Activated naive CD8-positive, alpha-beta T cell treated with anti-CD3 and anti-CD28 coated beads, Interleukin-2, amount 50 U/mL, for 24 hours (primary cell): ENCODE data around the gene SRSF3.

Experiments used
- ATAC-seq: fragments of 150-1000 bp; cut with Tn5 transposase; one replicate; pipeline ENCODE4 v1.10.0; 2021
- DNase-seq: peaks from one replicate; pipeline ENCODE4 v3.0.0; 2021
- H3K27ac Mint-ChIP-seq: one replicate; pipeline ENCODE4 v1.8.0; 2021; ENCODE audit warnings: mild to moderate bottlenecking, mixed read lengths
- H3K27me3 Mint-ChIP-seq: one replicate; pipeline ENCODE4 v1.8.0; 2021; ENCODE audit warnings: mixed read lengths
- H3K36me3 Mint-ChIP-seq: one replicate; pipeline ENCODE4 v1.8.0; 2021; ENCODE audit warnings: low read depth, mixed read lengths
- H3K4me1 Mint-ChIP-seq: one replicate; pipeline ENCODE4 v1.8.0; 2021; ENCODE audit warnings: mixed read lengths
- H3K4me3 Mint-ChIP-seq: one replicate; pipeline ENCODE4 v1.8.0; 2021; ENCODE audit warnings: mild to moderate bottlenecking, moderate library complexity, mixed read lengths
- H3K9me3 Mint-ChIP-seq: one replicate; pipeline ENCODE4 v1.8.0; 2021; ENCODE audit warnings: mixed read lengths

The SRSF3 gene

DNA sequence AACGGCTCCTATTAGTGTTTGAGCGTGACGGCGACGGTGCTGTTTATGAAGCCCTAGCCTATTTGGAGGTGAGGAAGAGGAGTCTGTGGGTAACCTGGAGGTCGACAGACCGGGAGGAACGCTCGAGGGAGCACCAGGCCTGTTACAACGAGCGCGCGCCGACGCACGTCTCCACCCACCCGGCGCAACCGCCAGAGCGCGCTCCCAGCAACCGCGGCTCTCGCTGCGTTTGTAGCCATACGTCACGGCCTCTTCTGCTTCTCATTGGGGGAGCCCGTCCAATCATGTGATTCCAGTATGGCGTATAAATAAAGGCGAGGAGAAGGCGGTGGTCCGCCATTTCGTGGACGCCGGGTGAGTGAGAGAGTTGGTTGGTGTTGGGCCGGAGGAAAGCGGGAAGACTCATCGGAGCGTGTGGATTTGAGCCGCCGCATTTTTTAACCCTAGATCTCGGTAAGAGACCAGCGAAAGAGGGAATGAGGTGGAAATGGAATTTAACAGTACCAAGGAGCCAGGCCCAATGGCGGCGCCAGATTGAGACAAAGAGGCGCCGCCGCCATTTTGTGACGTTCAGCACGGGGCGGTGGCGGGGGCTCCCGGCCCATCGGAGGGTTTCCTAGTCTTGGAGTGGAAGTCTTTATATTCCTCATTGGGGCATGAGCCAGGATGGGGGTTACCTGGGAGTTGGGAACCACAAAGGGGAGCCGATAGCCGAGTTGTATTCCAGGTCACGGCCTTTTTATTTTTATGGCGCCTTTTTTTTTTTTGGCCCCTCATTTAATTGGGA is at the start of gene SRSF3:
SRSF3 (plus strand) TSS at position 334 of the 787 bp plus-strand sequence. CDS start 2,401 bp downstream, outside the sequence.
- H3K4me3 Mint-ChIP-seq, result peak within 1 kb of the TSS; percentile 97
- no peaks in the 10 kb centered on the region for H3K9me3 Mint-ChIP-seq
- H3K4me1 Mint-ChIP-seq, result peaks cover 44% of the 10 kb centered on the region
- peaks cover 51% of the 10 kb centered on the region for H3K36me3 Mint-ChIP-seq
- peak; percentile 94 for DNase-seq
- peak; percentile 95 for ATAC-seq
- peaks cover 3% of the 10 kb centered on the region for H3K27me3 Mint-ChIP-seq
- H3K27ac Mint-ChIP-seq, result peak within 1 kb of the TSS; percentile 99

- DNase-seq (no peak), ATAC-seq (peak; percentile 3)
- Mint-ChIP-seq H3K27ac (peak overlapping the region; percentile 98), H3K27me3 (no peaks in the 10 kb centered on the region), H3K9me3 (no peaks in the 10 kb centered on the region), H3K4me3 (peak overlapping the region; percentile 98), H3K36me3 (peaks cover 16% of the 10 kb centered on the region), H3K4me1 (peaks cover 64% of the 10 kb centered on the region)
Measured at GRCh38 chr6:36545767-36546307, 48.3 kb upstream of the SRSF3 start.

DNA sequence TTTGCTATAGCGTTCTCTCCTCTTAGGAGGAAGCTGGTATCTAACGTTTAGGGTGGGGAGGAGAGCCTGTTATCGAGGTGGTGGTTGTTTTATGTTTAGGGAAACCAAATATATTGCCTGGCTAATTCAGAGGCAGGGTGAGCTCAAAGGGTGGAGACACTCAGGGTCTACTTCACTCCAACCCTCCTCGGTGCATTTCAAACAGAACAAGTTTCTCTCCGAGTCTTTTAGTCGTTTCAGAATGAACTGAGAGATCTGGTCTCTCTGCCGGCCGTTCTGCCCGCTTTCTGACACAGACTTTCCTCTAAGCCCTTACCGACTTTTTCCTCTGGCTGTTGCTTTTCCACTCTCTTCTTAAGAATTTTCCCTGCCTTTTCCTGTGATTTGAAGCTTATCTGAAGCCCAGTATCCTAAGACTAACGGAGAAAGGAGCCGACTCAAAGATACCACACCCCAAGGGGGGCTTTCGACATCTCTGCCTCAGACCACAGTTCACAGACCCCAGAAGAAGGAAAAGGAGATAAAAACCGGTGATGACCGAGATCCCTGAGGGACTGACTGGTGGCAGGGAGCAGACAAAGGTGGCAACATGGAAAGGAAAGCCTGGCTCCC is 47.7 kb upstream of the SRSF3 start:
- peak; percentile 30 for DNase-seq
- peak overlapping the region; percentile 98 for H3K27ac Mint-ChIP-seq

GRCh38 chr6:36546920-36547645 is 47.1 kb upstream of the SRSF3 start, which contains the start of gene STK38:
TSS of gene STK38 (minus strand) at chr6:36547479. CDS start at chr6:36540202, 7,277 bp downstream.
- peaks cover 8% of the 10 kb centered on the region for H3K36me3 Mint-ChIP-seq
- H3K4me1 Mint-ChIP-seq, result peaks cover 51% of the 10 kb centered on the region
- DNase-seq, result peak; percentile 98
- H3K4me3 Mint-ChIP-seq, result peak within 1 kb of the TSS; percentile 98
- no peaks in the 10 kb centered on the region for H3K27me3 Mint-ChIP-seq
- peak; percentile 88 for ATAC-seq
- no peaks in the 10 kb centered on the region for H3K9me3 Mint-ChIP-seq
- peak within 1 kb of the TSS; percentile 98 for H3K27ac Mint-ChIP-seq

More for the DNA sequence above, 47.7 kb upstream of the SRSF3 start:
- H3K4me1 Mint-ChIP-seq, result peaks cover 58% of the 10 kb centered on the region
- no peaks in the 10 kb centered on the region for H3K27me3 Mint-ChIP-seq
- H3K9me3 Mint-ChIP-seq, result no peaks in the 10 kb centered on the region
- ATAC-seq, result peak; percentile 34
- H3K4me3 Mint-ChIP-seq, result peak overlapping the region; percentile 98
- peaks cover 14% of the 10 kb centered on the region for H3K36me3 Mint-ChIP-seq

- Mint-ChIP-seq H3K9me3 (no peaks in the 10 kb centered on the region), H3K4me1 (peaks cover 50% of the 10 kb centered on the region), H3K36me3 (peaks cover 8% of the 10 kb centered on the region), H3K4me3 (peak overlapping the region; percentile 98), H3K27ac (peak overlapping the region; percentile 98), H3K27me3 (no peaks in the 10 kb centered on the region)
- ATAC-seq, result no peak
- DNase-seq, result peak; percentile 10
Measured at GRCh38 chr6:36547646-36548400, 46.3 kb upstream of the SRSF3 start.

GRCh38 chr6:36548401-36548743 is 45.8 kb upstream of the SRSF3 start:
- peaks cover 6% of the 10 kb centered on the region for H3K36me3 Mint-ChIP-seq
- DNase-seq (no peak), ATAC-seq (no peak)
- peak overlapping the region; percentile 98 for H3K27ac Mint-ChIP-seq
- H3K9me3 Mint-ChIP-seq, result no peaks in the 10 kb centered on the region
- peak overlapping the region; percentile 18 for H3K4me3 Mint-ChIP-seq
- H3K4me1 Mint-ChIP-seq, result peaks cover 45% of the 10 kb centered on the region
- H3K27me3 Mint-ChIP-seq, result no peaks in the 10 kb centered on the region

DNA sequence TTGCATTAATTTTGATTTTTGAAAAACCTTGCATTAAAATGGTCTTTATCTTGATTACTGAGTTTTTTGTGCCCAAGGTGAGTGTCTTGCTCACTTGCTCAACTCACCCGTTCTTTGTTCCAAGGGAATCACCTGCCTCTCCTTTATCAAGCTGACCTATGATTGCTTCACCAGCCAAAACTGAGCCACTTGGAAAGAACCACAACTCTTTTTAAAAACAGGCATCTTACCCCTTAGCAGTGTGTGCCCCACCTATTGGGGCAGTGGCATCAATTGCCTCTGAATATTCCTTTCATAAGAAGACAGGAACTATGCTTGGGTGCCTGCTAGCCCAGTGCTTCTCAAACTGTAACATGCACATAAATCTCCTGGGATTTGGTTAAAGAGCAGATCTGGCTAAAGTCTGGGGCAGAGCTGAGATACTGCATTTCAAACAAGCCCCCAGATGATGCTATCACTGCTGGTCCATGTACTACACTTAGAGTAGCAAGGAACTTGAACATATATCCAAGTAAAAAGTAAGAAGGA is 43.6 kb upstream of the SRSF3 start:
- Mint-ChIP-seq H3K9me3 (no peaks in the 10 kb centered on the region), H3K27me3 (no peaks in the 10 kb centered on the region), H3K36me3 (no peaks in the 10 kb centered on the region), H3K27ac (no peak overlapping the region), H3K4me3 (no peak overlapping the region), H3K4me1 (peaks cover 25% of the 10 kb centered on the region)
- DNase-seq, result no peak
- ATAC-seq, result no peak

GRCh38 chr6:36555750-36556252 is 38.4 kb upstream of the SRSF3 start:
- no peak overlapping the region for H3K4me3 Mint-ChIP-seq

GRCh38 chr6:36556281-36556680 is 37.9 kb upstream of the SRSF3 start:
- Mint-ChIP-seq H3K4me1 (peaks cover 3% of the 10 kb centered on the region), H3K27ac (no peak overlapping the region), H3K9me3 (no peaks in the 10 kb centered on the region), H3K27me3 (no peaks in the 10 kb centered on the region), H3K36me3 (no peaks in the 10 kb centered on the region), H3K4me3 (no peak overlapping the region)
- ATAC-seq (no peak), DNase-seq (no peak)

More at GRCh38 chr6:36555750-36556252, 38.4 kb upstream of the SRSF3 start:
- ATAC-seq (no peak), DNase-seq (no peak)
- H3K27ac Mint-ChIP-seq, result no peak overlapping the region
- no peaks in the 10 kb centered on the region for H3K9me3 Mint-ChIP-seq
- H3K27me3 Mint-ChIP-seq, result no peaks in the 10 kb centered on the region
- peaks cover 3% of the 10 kb centered on the region for H3K4me1 Mint-ChIP-seq
- H3K36me3 Mint-ChIP-seq, result no peaks in the 10 kb centered on the region

GRCh38 chr6:36559011-36559793 is 35.0 kb upstream of the SRSF3 start:
- no peak overlapping the region for H3K27ac Mint-ChIP-seq
- no peaks in the 10 kb centered on the region for H3K27me3 Mint-ChIP-seq
- no peaks in the 10 kb centered on the region for H3K36me3 Mint-ChIP-seq
- no peak overlapping the region for H3K4me3 Mint-ChIP-seq
- DNase-seq, result no peak
- no peak for ATAC-seq
- peaks cover 3% of the 10 kb centered on the region for H3K4me1 Mint-ChIP-seq
- H3K9me3 Mint-ChIP-seq, result no peaks in the 10 kb centered on the region

DNA sequence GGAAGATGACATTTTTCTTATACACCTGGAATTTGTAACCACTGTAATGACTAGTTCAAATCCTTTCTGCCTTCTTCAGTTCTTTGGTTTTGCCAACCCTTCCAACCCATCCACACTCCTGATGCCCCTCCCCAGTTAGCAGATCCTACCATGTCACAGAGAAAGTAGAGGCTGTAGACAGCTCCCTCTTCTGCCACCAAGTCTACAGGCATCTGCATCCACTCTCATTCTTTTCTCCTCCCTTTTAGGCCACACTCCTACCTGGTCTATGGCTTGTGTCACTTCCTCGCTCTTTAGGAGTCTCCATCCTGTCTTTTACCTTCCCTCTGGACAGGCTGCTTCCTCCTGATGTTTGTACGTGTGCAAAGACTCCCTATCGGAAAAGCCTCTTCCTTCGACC is 33.3 kb upstream of the SRSF3 start:
- Mint-ChIP-seq H3K9me3 (no peaks in the 10 kb centered on the region), H3K4me1 (peaks cover 3% of the 10 kb centered on the region), H3K27ac (no peak overlapping the region), H3K27me3 (no peaks in the 10 kb centered on the region), H3K36me3 (no peaks in the 10 kb centered on the region), H3K4me3 (no peak overlapping the region)
- DNase-seq (no peak), ATAC-seq (no peak)

GRCh38 chr6:36563237-36563927 is 30.8 kb upstream of the SRSF3 start:
- DNase-seq, result no peak

DNA sequence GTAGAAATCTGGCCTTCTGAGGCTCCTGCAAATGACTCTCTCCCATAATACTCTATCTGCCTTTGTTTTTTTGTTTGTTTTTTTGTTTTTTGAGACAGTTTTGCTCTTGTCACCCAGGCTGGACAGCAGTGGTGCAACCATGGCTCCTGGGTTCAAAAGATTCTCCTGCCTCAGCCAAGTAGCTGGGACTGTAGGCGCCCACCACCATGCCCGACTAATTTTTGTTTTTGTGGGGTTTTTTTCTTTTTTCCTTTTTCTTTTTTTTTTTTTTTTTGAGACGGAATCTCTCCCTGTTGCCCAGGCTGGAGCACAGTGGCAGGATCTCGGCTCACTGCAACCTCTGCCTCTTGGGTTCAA is 30.3 kb upstream of the SRSF3 start:
- Mint-ChIP-seq H3K27me3 (no peaks in the 10 kb centered on the region), H3K4me1 (peaks cover 3% of the 10 kb centered on the region), H3K27ac (no peak overlapping the region), H3K36me3 (no peaks in the 10 kb centered on the region), H3K9me3 (no peaks in the 10 kb centered on the region), H3K4me3 (no peak overlapping the region)
- DNase-seq (no peak), ATAC-seq (no peak)

More at GRCh38 chr6:36563237-36563927, 30.8 kb upstream of the SRSF3 start:
- no peaks in the 10 kb centered on the region for H3K36me3 Mint-ChIP-seq
- no peak overlapping the region for H3K27ac Mint-ChIP-seq
- no peaks in the 10 kb centered on the region for H3K27me3 Mint-ChIP-seq
- no peaks in the 10 kb centered on the region for H3K9me3 Mint-ChIP-seq
- H3K4me1 Mint-ChIP-seq, result peaks cover 3% of the 10 kb centered on the region
- H3K4me3 Mint-ChIP-seq, result no peak overlapping the region
- no peak for ATAC-seq
